WTC11 (cell line): ENCODE measurements around the gene RFPL3.

ENCODE experiments used
- STAT6 ChIP-seq: sonication (generic); formaldehyde crosslinking; conservative IDR thresholded peaks from 2 replicates; pipeline ENCODE4 v1.8.1; 2023; ENCODE audit warnings: mild to moderate bottlenecking, low read depth, missing genetic modification reagents, moderate library complexity
- TF ChIP-seq, protein P1 (sequence below): sonication (generic); formaldehyde crosslinking; IDR thresholded peaks from 2 replicates; pipeline ENCODE4 v1.8.1; 2022; ENCODE audit warnings: low read depth, mild to moderate bottlenecking, moderate library complexity, missing genetic modification reagents, borderline replicate concordance
- TF ChIP-seq, protein P2 (sequence below): sonication (generic); formaldehyde crosslinking; IDR thresholded peaks from 2 replicates; pipeline ENCODE4 v1.8.0; 2022; ENCODE audit warnings: mild to moderate bottlenecking, missing genetic modification reagents
- TF ChIP-seq, protein P3 (sequence below): sonication (generic); formaldehyde crosslinking; IDR thresholded peaks from 2 replicates; pipeline ENCODE4 v1.8.0; 2022; ENCODE audit warnings: mild to moderate bottlenecking, missing genetic modification reagents

DNA sequence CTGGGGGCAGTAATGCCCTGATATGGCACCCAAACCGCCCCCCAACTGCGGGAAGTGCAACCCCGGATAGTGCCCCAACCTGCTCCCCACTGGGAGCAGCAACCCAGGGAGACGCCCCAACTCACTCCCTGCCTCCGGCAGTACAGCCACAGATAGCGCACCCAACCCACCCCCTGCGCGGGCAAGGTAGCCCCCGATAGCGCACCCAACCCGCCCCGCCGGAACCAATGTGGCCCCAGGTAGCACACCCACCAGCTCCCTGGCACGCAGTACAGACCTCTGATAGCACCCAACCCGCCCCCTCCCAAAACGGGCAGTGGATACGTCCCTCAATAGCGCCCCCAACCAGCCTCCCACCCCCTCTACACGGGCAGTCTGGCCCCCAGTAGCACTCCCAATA is 3.8 kb upstream of the RFPL3 start:
- TF ChIP-seq, protein P1, sequence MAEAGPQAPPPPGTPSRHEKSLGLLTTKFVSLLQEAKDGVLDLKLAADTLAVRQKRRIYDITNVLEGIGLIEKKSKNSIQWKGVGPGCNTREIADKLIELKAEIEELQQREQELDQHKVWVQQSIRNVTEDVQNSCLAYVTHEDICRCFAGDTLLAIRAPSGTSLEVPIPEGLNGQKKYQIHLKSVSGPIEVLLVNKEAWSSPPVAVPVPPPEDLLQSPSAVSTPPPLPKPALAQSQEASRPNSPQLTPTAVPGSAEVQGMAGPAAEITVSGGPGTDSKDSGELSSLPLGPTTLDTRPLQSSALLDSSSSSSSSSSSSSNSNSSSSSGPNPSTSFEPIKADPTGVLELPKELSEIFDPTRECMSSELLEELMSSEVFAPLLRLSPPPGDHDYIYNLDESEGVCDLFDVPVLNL (CRISPR knock-in tag), result no peak
- TF ChIP-seq, protein P2, sequence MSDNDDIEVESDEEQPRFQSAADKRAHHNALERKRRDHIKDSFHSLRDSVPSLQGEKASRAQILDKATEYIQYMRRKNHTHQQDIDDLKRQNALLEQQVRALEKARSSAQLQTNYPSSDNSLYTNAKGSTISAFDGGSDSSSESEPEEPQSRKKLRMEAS, result no peak
- TF ChIP-seq, protein P3, sequence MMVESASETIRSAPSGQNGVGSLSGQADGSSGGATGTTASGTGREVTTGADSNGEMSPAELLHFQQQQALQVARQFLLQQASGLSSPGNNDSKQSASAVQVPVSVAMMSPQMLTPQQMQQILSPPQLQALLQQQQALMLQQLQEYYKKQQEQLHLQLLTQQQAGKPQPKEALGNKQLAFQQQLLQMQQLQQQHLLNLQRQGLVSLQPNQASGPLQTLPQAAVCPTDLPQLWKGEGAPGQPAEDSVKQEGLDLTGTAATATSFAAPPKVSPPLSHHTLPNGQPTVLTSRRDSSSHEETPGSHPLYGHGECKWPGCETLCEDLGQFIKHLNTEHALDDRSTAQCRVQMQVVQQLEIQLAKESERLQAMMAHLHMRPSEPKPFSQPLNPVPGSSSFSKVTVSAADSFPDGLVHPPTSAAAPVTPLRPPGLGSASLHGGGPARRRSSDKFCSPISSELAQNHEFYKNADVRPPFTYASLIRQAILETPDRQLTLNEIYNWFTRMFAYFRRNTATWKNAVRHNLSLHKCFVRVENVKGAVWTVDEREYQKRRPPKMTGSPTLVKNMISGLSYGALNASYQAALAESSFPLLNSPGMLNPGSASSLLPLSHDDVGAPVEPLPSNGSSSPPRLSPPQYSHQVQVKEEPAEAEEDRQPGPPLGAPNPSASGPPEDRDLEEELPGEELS, result no peak
- no peak for TF ChIP-seq STAT6 (CRISPR knock-in tag)
